Measurements from ENCODE around the gene ENAH.

ENAH gene

DNA sequence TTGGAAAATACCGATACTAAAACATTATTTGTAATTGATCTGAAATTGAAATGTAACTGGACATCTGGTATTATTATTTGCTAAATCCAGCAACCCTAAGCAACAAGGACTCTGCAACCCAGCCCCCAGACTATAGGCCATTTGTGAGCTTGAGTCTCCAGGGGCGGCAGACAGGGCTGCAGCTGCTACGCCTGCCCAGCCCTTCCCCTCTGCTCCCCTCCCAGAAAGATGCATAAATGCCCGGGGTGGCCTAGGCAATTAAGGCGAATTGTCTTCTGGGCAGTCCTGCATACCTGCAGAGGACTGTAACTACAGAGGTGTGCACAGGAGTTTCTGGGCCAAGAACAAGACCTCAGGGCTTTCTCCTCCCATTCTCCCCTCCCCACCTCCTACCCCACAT lies 183.9 kb downstream of the ENAH start:
- no peak overlapping the region for H2AFZ ChIP-seq (ENCODE audit: low read depth, low read length, severe bottlenecking)
- TF ChIP-seq, protein P1, sequence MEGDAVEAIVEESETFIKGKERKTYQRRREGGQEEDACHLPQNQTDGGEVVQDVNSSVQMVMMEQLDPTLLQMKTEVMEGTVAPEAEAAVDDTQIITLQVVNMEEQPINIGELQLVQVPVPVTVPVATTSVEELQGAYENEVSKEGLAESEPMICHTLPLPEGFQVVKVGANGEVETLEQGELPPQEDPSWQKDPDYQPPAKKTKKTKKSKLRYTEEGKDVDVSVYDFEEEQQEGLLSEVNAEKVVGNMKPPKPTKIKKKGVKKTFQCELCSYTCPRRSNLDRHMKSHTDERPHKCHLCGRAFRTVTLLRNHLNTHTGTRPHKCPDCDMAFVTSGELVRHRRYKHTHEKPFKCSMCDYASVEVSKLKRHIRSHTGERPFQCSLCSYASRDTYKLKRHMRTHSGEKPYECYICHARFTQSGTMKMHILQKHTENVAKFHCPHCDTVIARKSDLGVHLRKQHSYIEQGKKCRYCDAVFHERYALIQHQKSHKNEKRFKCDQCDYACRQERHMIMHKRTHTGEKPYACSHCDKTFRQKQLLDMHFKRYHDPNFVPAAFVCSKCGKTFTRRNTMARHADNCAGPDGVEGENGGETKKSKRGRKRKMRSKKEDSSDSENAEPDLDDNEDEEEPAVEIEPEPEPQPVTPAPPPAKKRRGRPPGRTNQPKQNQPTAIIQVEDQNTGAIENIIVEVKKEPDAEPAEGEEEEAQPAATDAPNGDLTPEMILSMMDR (IDR thresholded peaks at IDR 0.05; ENCODE audit: insufficient read depth, low read length, poor library complexity, severe bottlenecking) = no peak
- TF ChIP-seq EZH2phosphoT487 (conservative IDR thresholded peaks at IDR 0.05; ENCODE audit: low read length) = no peak
- no peaks in the 10 kb centered on the region for H3K36me3 ChIP-seq (ENCODE audit: low read length)
- H3F3A ChIP-seq (ENCODE audit: insufficient read depth) = no peaks in the 10 kb centered on the region; the same call in 1 of the 2 replicates
- no peak overlapping the region for H3K27ac ChIP-seq (ENCODE audit: low read depth, low read length)
- no peaks in the 10 kb centered on the region for H3K27me3 ChIP-seq (ENCODE audit: low read length)
- no peak overlapping the region for H3K9ac ChIP-seq (ENCODE audit: low read length)
- no peak overlapping the region for H3K4me3 ChIP-seq (ENCODE audit: insufficient read depth, low read length, poor library complexity, severe bottlenecking)
- no peaks in the 10 kb centered on the region for H3K9me3 ChIP-seq (ENCODE audit: insufficient read depth, low read length)
- H4K20me1 ChIP-seq (ENCODE audit: low read depth, low read length) = no peaks in the 10 kb centered on the region
- H3K9me2 ChIP-seq (replicated peaks; ENCODE audit: insufficient read depth, low read length) = no peaks in the 10 kb centered on the region
- no peak overlapping the region for H3K4me2 ChIP-seq (ENCODE audit: low read depth, low read length, poor library complexity, severe bottlenecking)
- H3K79me2 ChIP-seq (ENCODE audit: insufficient read depth, low read length) = no peaks in the 10 kb centered on the region

DNA sequence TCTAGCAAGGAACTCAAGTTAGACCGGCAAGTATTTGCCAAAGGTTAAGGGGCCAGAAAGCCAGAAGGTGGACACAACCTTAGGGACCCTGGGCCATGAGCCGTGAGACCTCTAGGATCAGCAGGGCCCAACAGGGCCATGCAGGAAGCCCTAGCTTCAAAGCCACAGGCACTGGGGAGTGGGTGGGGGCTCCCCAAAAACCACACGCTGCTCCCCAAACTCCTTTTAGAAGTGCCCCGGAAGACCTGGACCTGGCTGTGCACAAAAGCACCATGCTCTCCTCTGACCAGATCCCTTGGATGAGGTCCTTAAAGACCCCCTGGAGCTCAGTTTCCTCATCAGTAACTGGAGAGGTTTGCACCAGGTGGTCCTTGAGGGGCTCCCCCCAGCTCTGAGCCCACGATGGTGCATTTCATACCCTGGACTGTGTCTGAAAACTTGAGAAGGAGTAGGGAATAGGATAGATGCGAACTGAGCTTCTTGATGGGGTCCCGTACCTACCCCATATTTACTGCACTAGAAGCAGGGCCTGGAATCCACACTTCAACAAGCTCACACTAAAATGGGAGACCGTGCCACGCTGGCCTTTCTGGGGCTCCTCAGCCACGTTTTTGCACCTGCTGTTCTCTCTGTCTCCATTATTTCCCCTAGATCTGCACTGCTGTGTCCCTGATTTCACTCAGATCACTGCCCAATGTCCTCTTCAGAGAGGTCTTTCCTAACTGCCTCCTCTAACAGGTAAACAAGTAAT lies 184.5 kb downstream of the ENAH start:
- Histone ChIP-seq H3F3A (ENCODE audit: insufficient read depth) (no peaks in the 10 kb centered on the region; the same call in 1 of the 2 replicates), H3K9me3 (ENCODE audit: insufficient read depth, low read length) (no peaks in the 10 kb centered on the region), H3K79me2 (ENCODE audit: insufficient read depth, low read length) (no peaks in the 10 kb centered on the region), H3K9me2 (replicated peaks; ENCODE audit: insufficient read depth, low read length) (no peaks in the 10 kb centered on the region), H3K27ac (ENCODE audit: low read depth, low read length) (peak overlapping the region; percentile 76), H2AFZ (ENCODE audit: low read depth, low read length, severe bottlenecking) (peak overlapping the region; percentile 75), H3K9ac (ENCODE audit: low read length) (peak overlapping the region; percentile 72), H3K27me3 (ENCODE audit: low read length) (no peaks in the 10 kb centered on the region), H3K36me3 (ENCODE audit: low read length) (no peaks in the 10 kb centered on the region), H3K4me2 (ENCODE audit: low read depth, low read length, poor library complexity, severe bottlenecking) (peak overlapping the region; percentile 64), H4K20me1 (ENCODE audit: low read depth, low read length) (no peaks in the 10 kb centered on the region), H3K4me3 (ENCODE audit: insufficient read depth, low read length, poor library complexity, severe bottlenecking) (peak overlapping the region; percentile 58)
- TF ChIP-seq EZH2phosphoT487 (conservative IDR thresholded peaks at IDR 0.05; ENCODE audit: low read length) = no peak
- TF ChIP-seq, protein P1 (IDR thresholded peaks at IDR 0.05; ENCODE audit: insufficient read depth, low read length, poor library complexity, severe bottlenecking) = no peak

DNA sequence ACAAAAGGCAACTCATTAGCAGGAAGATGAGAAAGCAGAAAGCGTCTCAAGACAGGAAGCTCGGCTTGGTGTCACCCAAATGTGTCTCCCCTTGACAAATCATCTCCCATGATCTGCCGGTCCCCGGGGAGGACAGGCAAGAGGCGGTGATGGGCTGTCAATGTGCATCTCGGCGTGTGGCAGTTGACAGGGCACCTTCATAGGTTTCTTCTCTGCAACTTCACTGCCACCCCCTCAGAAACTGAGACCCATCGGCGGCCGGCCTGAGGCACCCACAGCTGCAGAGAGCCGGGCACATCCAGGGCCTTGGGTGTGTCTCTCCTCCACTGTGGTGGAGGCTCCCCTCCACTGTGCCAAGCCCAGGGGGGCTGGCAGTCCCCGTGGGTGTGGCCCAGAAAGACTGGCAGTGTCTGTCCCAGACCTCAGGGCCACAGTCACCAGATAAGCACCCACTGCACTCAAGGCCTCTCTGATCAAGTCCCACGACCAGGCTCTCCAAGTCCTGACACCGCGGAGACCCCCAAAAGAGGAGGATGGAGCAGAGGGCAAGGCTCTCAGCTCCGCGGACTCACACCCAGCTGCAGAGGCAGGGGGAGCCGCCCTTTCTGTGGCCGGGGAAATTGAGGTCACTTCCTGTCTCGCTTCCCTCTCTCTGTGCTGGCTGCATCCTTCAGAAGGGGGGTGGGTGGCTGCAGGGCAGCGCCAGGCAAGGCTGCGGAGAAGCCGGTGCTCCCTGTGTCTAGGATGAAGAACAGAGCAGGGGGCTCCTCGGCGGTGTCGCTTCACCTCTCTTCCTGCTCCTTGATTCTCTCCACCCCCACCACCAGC lies 185.5 kb downstream of the ENAH start:
- Histone ChIP-seq H3F3A (ENCODE audit: insufficient read depth) (no peaks in the 10 kb centered on the region; the same call in 1 of the 2 replicates), H3K9me3 (ENCODE audit: insufficient read depth, low read length) (no peaks in the 10 kb centered on the region), H3K9me2 (replicated peaks; ENCODE audit: insufficient read depth, low read length) (no peaks in the 10 kb centered on the region), H3K79me2 (ENCODE audit: insufficient read depth, low read length) (no peaks in the 10 kb centered on the region), H3K27ac (ENCODE audit: low read depth, low read length) (peak overlapping the region; percentile 76), H4K20me1 (ENCODE audit: low read depth, low read length) (no peaks in the 10 kb centered on the region), H3K9ac (ENCODE audit: low read length) (peak overlapping the region; percentile 72), H3K27me3 (ENCODE audit: low read length) (no peaks in the 10 kb centered on the region), H3K4me3 (ENCODE audit: insufficient read depth, low read length, poor library complexity, severe bottlenecking) (peak overlapping the region; percentile 58), H3K4me2 (ENCODE audit: low read depth, low read length, poor library complexity, severe bottlenecking) (peak overlapping the region; percentile 64), H3K36me3 (ENCODE audit: low read length) (no peaks in the 10 kb centered on the region), H2AFZ (ENCODE audit: low read depth, low read length, severe bottlenecking) (peak overlapping the region; percentile 75)
- TF ChIP-seq, protein P1 (IDR thresholded peaks at IDR 0.05; ENCODE audit: insufficient read depth, low read length, poor library complexity, severe bottlenecking) = no peak
- no peak for TF ChIP-seq EZH2phosphoT487 (conservative IDR thresholded peaks at IDR 0.05; ENCODE audit: low read length)
